OCI-LY1 (cell line): ENCODE results near the gene SLC16A4.
"Not testable (repeated sequence)": the region's sequence is repeated elsewhere in the genome, so short reads cannot be mapped to it uniquely, and the experiment has no call there.

Experiments
- H2AFZ ChIP-seq: fragments of 200-600 bp; sonication (generic), shearing (Covaris generic); 2 replicates; pipeline ENCODE4 v1.6.0; 2014; ENCODE audit warnings: antibody characterized with exemption, mild to moderate bottlenecking, low read length
- H3F3A ChIP-seq: fragments of 200-600 bp; sonication (generic), shearing (Covaris generic); 2 replicates; pipeline ENCODE4 v1.6.0; 2014; ENCODE audit warnings: mild to moderate bottlenecking, antibody characterized with exemption, low read length, moderate library complexity; ENCODE audit not compliant: insufficient read depth
- H3K27ac ChIP-seq: fragments of 200-600 bp; sonication (generic); 2 replicates; pipeline ENCODE4 v1.5.1; 2014; ENCODE audit warnings: low read length, mixed run types, mild to moderate bottlenecking, low read depth; ENCODE audit not compliant: poor library complexity, severe bottlenecking
- H3K27me3 ChIP-seq: fragments of 200-600 bp; sonication (generic); 2 replicates; pipeline ENCODE4 v1.6.0; 2014; ENCODE audit warnings: antibody characterized with exemption, mild to moderate bottlenecking, low read length, moderate library complexity; ENCODE audit not compliant: insufficient read depth
- H3K36me3 ChIP-seq: fragments of 200-600 bp; sonication (generic); 2 replicates; pipeline ENCODE4 v1.6.1; 2014; ENCODE audit warnings: mild to moderate bottlenecking, antibody characterized with exemption, low read length, moderate library complexity, mixed read lengths; ENCODE audit not compliant: insufficient read depth
- H3K4me1 ChIP-seq: fragments of 200-600 bp; sonication (generic); 2 replicates; pipeline ENCODE4 v1.5.1; 2014; ENCODE audit warnings: mild to moderate bottlenecking, low read length, moderate library complexity; ENCODE audit not compliant: insufficient read depth, severe bottlenecking
- H3K4me2 ChIP-seq: fragments of 200-600 bp; sonication (generic), shearing (Covaris generic); 2 replicates; pipeline ENCODE4 v1.6.1; 2014; ENCODE audit warnings: low read length
- H3K4me3 ChIP-seq: fragments of 200-600 bp; sonication (generic); 2 replicates; pipeline ENCODE4 v1.5.1; 2014; ENCODE audit warnings: low read length, low read depth, mild to moderate bottlenecking, mixed read lengths; ENCODE audit not compliant: poor library complexity, severe bottlenecking
- H3K79me2 ChIP-seq: fragments of 200-600 bp; shearing (Covaris generic); 2 replicates; pipeline ENCODE4 v1.6.1; 2016; ENCODE audit warnings: mixed run types, low read length, mixed read lengths; ENCODE audit not compliant: insufficient read depth
- H3K9ac ChIP-seq: fragments of 200-600 bp; sonication (generic), shearing (Covaris generic); 2 replicates; pipeline ENCODE4 v1.6.1; 2014; ENCODE audit warnings: mild to moderate bottlenecking, low read length, mixed read lengths
- H3K9me2 ChIP-seq: fragments of 200-600 bp; sonication (generic), shearing (Covaris generic); 2 replicates; pipeline ENCODE4 v1.6.1; 2014; ENCODE audit warnings: low read depth, mild to moderate bottlenecking, low read length, mixed read lengths
- H3K9me3 ChIP-seq: fragments of 200-600 bp; shearing (Covaris generic); 2 replicates; pipeline ENCODE4 v1.6.1; 2014; ENCODE audit warnings: low read length, mixed read lengths
- H4K20me1 ChIP-seq: fragments of 200-600 bp; sonication (generic), shearing (Covaris generic); 2 replicates; pipeline ENCODE4 v1.6.0; 2016; ENCODE audit warnings: mild to moderate bottlenecking, low read length; ENCODE audit not compliant: insufficient read depth
- CTCF ChIP-seq: fragments of 200-600 bp; sonication (generic), shearing (Covaris generic); IDR thresholded peaks from 2 replicates; pipeline ENCODE4 v1.5.1; 2017; ENCODE audit warnings: mild to moderate bottlenecking, antibody characterized with exemption, low read length, moderate library complexity, mixed read lengths
- EZH2 ChIP-seq: fragments of 200-600 bp; sonication (generic), shearing (Covaris generic); IDR thresholded peaks from 2 replicates; pipeline ENCODE4 v1.8.0; 2017; ENCODE audit warnings: borderline replicate concordance, mixed run types, mild to moderate bottlenecking, antibody characterized with exemption, low read length, moderate library complexity, mixed read lengths

SLC16A4 gene

GRCh38 chr1:110390692-110391245 lies at the start of gene SLC16A4:
SLC16A4 (minus strand) TSS chr1:110391026; CDS start chr1:110389323, 1,703 bp downstream.
- Histone ChIP-seq H3K79me2 (no peaks in the 10 kb centered on the region), H3K27me3 (no peaks in the 10 kb centered on the region), H4K20me1 (no peaks in the 10 kb centered on the region), H3K27ac (peak within 1 kb of the TSS; percentile 7), H3K4me2 (peak within 1 kb of the TSS; percentile 50), H3K9ac (peak within 1 kb of the TSS; percentile 17; the same call in 1 of the 2 replicates), H2AFZ (no peak within 1 kb of the TSS), H3F3A (no peaks in the 10 kb centered on the region), H3K9me3 (no peaks in the 10 kb centered on the region), H3K4me3 (peak within 1 kb of the TSS; percentile 44), H3K4me1 (peaks cover 46% of the 10 kb centered on the region), H3K9me2 (no peaks in the 10 kb centered on the region), H3K36me3 (peaks cover 14% of the 10 kb centered on the region)
- TF ChIP-seq EZH2 (no peak), CTCF (no peak)

- H3K27ac ChIP-seq: not testable (repeated sequence)
These were observed 49.0 kb upstream of the SLC16A4 start for GRCh38 chr1:110439873-110440272.

GRCh38 chr1:110438893-110439292 lies 48.1 kb upstream of the SLC16A4 start:
- Histone ChIP-seq H3K27me3 (no peaks in the 10 kb centered on the region; the same call in none of the 2 replicates), H3K9me2 (no peaks in the 10 kb centered on the region), H3K9me3 (no peaks in the 10 kb centered on the region), H3K4me1 (no peaks in the 10 kb centered on the region), H4K20me1 (no peaks in the 10 kb centered on the region), H3K4me3 (no peak overlapping the region), H3K27ac (no peak overlapping the region), H3K79me2 (no peaks in the 10 kb centered on the region), H3F3A (no peaks in the 10 kb centered on the region), H3K4me2 (no peak overlapping the region), H3K9ac (no peak overlapping the region), H2AFZ (no peak overlapping the region), H3K36me3 (no peaks in the 10 kb centered on the region)
- TF ChIP-seq EZH2 (no peak), CTCF (no peak)

More at GRCh38 chr1:110439873-110440272, 49.0 kb upstream of the SLC16A4 start:
- not testable (repeated sequence) for H3K9me3 ChIP-seq, H3K4me1 ChIP-seq, H3F3A ChIP-seq, H3K27me3 ChIP-seq, H4K20me1 ChIP-seq, H3K9me2 ChIP-seq, H3K4me2 ChIP-seq, H3K4me3 ChIP-seq, H3K79me2 ChIP-seq, H3K36me3 ChIP-seq, H3K9ac ChIP-seq, H2AFZ ChIP-seq

- H3K4me1 ChIP-seq, H3K9me2 ChIP-seq, H3K79me2 ChIP-seq, H3K4me2 ChIP-seq, H3F3A ChIP-seq, H3K27me3 ChIP-seq, H3K9me3 ChIP-seq, H3K4me3 ChIP-seq, H3K27ac ChIP-seq, H3K9ac ChIP-seq, H3K36me3 ChIP-seq, H4K20me1 ChIP-seq, H2AFZ ChIP-seq: not testable (repeated sequence)
These were observed 46.9 kb upstream of the SLC16A4 start for GRCh38 chr1:110437645-110438299.
